K562 (cell line): ENCODE data around the gene HNRNPU. TPM values are rescaled to one million over a fixed set of nuclear protein-coding genes. Genes with fewer than 3 reads are reported as not detected.

ENCODE experiments used
- ATAC-seq: fragments of 200-7000 bp; cut with Tn5 transposase; 3 replicates; pipeline ENCODE4 v1.9.1; 2020; ENCODE audit warnings: moderate library complexity
- BruUV-seq: library from RNA; stranded (reverse); fragments of 400-500 nt; replicated peaks from 2 replicates; lab custom pipeline; 2021; lab: Mats Ljungman, UMichigan
- CTCF ChIA-PET: fragments of 300-600 bp; formaldehyde crosslinking; extraction: SDS; loops from one replicate; lab custom pipeline; 2021; ENCODE audit warnings: low intra/inter-chr PET ratio; lab: Yijun Ruan, JAX
- POLR2A ChIA-PET: fragments of 300-600, 350-650 bp; sonication (Branson Sonifier 250); formaldehyde crosslinking; extraction: SDS; loops from one replicate; lab custom pipeline; 2021; ENCODE audit warnings: antibody characterized with exemption, inconsistent platforms; lab: Yijun Ruan, JAX
- DNase-seq, 4 experiments: peaks; one replicate each; pipeline versions ENCODE4 v3.0.0 to v3.0.0-alpha.2; 2011 to 2018; ENCODE audit warnings: low spot score in 3 of 4, mixed read lengths in 3 of 4; ENCODE audit errors: extremely low read depth in 1 of 4
- FAIRE-seq: peaks from 2 replicates; lab custom pipeline; 2011; peaks lifted over from hg19 to GRCh38; lab: Jason Lieb, UNC
- H2AFZ ChIP-seq: 2 replicates; pipeline ENCODE4 v1.6.0; 2011; ENCODE audit warnings: low read depth, low read length, control low read depth, inconsistent platforms
- H3K27ac ChIP-seq: fragments of 200-600 bp; 3 replicates; pipeline ENCODE4 v1.8.0; 2011; ENCODE audit warnings: low read depth, mild to moderate bottlenecking, control low read depth, inconsistent platforms, low read length, moderate library complexity, mixed read lengths; ENCODE audit errors: extremely low read depth
- H3K27me3 ChIP-seq, 2 experiments: fragments of 300-600 bp in 1 of 2; 2 replicates in 1 of 2; 3 replicates in 1 of 2; pipeline versions ENCODE4 v1.6.0 to v1.8.0; 2011; ENCODE audit warnings: inconsistent platforms in 2 of 2, low read length in 2 of 2, mild to moderate bottlenecking in 1 of 2, mixed read lengths in 1 of 2, moderate library complexity in 1 of 2; ENCODE audit not compliant: control insufficient read depth in 2 of 2, insufficient read depth in 2 of 2
- H3K36me3 ChIP-seq: fragments of 300-600 bp; 3 replicates; pipeline ENCODE4 v1.8.0; 2011; ENCODE audit warnings: mild to moderate bottlenecking, low read length, inconsistent platforms; ENCODE audit not compliant: control insufficient read depth, insufficient read depth
- H3K4me1 ChIP-seq, 2 experiments: fragments of 200-600 bp in 1 of 2; replicated peaks in 1 of 2; 2 replicates in 1 of 2; 3 replicates in 1 of 2; pipeline versions ENCODE4 v1.5.1 to v1.8.0; 2011; ENCODE audit warnings: inconsistent platforms in 2 of 2, low read length in 2 of 2, mild to moderate bottlenecking in 1 of 2, mixed read lengths in 1 of 2, moderate library complexity in 1 of 2; ENCODE audit not compliant: control insufficient read depth in 2 of 2, insufficient read depth in 2 of 2
- H3K4me2 ChIP-seq: 2 replicates; pipeline ENCODE4 v1.6.1; 2011; ENCODE audit warnings: low read length, control low read depth, inconsistent platforms, mixed read lengths; ENCODE audit not compliant: insufficient read depth
- H3K4me3 ChIP-seq: fragments of 200-600 bp; sonication (generic), shearing (Covaris generic); 2 replicates; pipeline ENCODE4 v1.5.1; 2016; ENCODE audit warnings: control low read depth, inconsistent platforms
- H3K79me2 ChIP-seq: fragments of 200-600 bp; 3 replicates; pipeline ENCODE4 v1.8.0; 2011; ENCODE audit warnings: low read length, inconsistent platforms; ENCODE audit not compliant: control insufficient read depth, insufficient read depth
- H3K9ac ChIP-seq, 2 experiments: 2 replicates each; pipeline versions ENCODE4 v1.6.0 to v1.6.1; 2011; ENCODE audit warnings: low read depth in 2 of 2, low read length in 2 of 2, control low read depth in 1 of 2, inconsistent platforms in 1 of 2, mild to moderate bottlenecking in 1 of 2, mixed read lengths in 1 of 2; ENCODE audit not compliant: insufficient read depth in 1 of 2
- H3K9me1 ChIP-seq: one replicate; pipeline ENCODE4 v1.6.0; 2011; ENCODE audit warnings: inconsistent platforms, mild to moderate bottlenecking, low read length, moderate library complexity; ENCODE audit not compliant: control insufficient read depth, insufficient read depth
- H3K9me3 ChIP-seq: replicated peaks from 2 replicates; pipeline ENCODE4 v1.5.1; 2011; ENCODE audit warnings: low read depth, low read length, inconsistent platforms; ENCODE audit not compliant: control insufficient read depth, insufficient read depth
- H4K20me1 ChIP-seq: replicated peaks from 2 replicates; pipeline ENCODE4 v1.6.1; 2011; ENCODE audit warnings: low read length, inconsistent platforms, mixed read lengths; ENCODE audit not compliant: control insufficient read depth, insufficient read depth
- C11orf30 ChIP-seq: fragments of 450-650 bp; IDR thresholded peaks from 2 replicates; pipeline ENCODE4 v1.6.1; 2016; ENCODE audit warnings: low read depth, mild to moderate bottlenecking
- COPS2 ChIP-seq: fragments of 450-650 bp; conservative IDR thresholded peaks from 2 replicates; pipeline ENCODE4 v1.6.1; 2016; ENCODE audit warnings: mild to moderate bottlenecking, moderate library complexity
- EGR1 ChIP-seq: fragments of 450-650 bp; conservative IDR thresholded peaks from 2 replicates; pipeline ENCODE4 v1.6.1; 2017; ENCODE audit warnings: mild to moderate bottlenecking
- MAFG ChIP-seq: fragments of 450-650 bp; conservative IDR thresholded peaks from 2 replicates; pipeline ENCODE4 v1.6.1; 2016; ENCODE audit warnings: missing genetic modification characterization, missing compliant biosample characterization
- NR3C1 ChIP-seq: sonication (generic); formaldehyde crosslinking; IDR thresholded peaks from 2 replicates; pipeline ENCODE4 v1.8.1; 2022; ENCODE audit warnings: missing genetic modification reagents
- PHF21A ChIP-seq: fragments of 450-650 bp; IDR thresholded peaks from 2 replicates; pipeline ENCODE4 v1.6.1; 2017; ENCODE audit warnings: low read depth, borderline replicate concordance
- RBFOX2 ChIP-seq: fragments of 200-400 bp; formaldehyde crosslinking; IDR thresholded peaks from 2 replicates; pipeline ENCODE4 v1.6.1; 2017; ENCODE audit warnings: low read depth, mild to moderate bottlenecking, low read length, moderate library complexity
- SIN3B ChIP-seq: fragments of 450-650 bp; IDR thresholded peaks from 2 replicates; pipeline ENCODE4 v1.6.1; 2017; ENCODE audit warnings: low read depth, mild to moderate bottlenecking, moderate library complexity
- ZNF121 ChIP-seq: sonication (generic); formaldehyde crosslinking; conservative IDR thresholded peaks from 2 replicates; pipeline ENCODE4 v1.8.0; 2022; ENCODE audit warnings: missing genetic modification reagents
- ZNF253 ChIP-seq: fragments of 250-450 bp; sonication (Bioruptor Pico); conservative IDR thresholded peaks from 2 replicates; pipeline ENCODE4 v1.6.1; 2021; ENCODE audit warnings: mild to moderate bottlenecking
- ZNF316 ChIP-seq: fragments of 450-650 bp; IDR thresholded peaks from 2 replicates; pipeline ENCODE4 v1.6.1; 2016
- ZNF512 ChIP-seq: IDR thresholded peaks from 2 replicates; pipeline ENCODE4 v1.6.1; 2016; ENCODE audit warnings: missing genetic modification characterization, missing compliant biosample characterization
- WGBS: fragments of 100-300 bp; shearing (Covaris generic); methylation state at CpG from one replicate; pipeline ENCODE4 v1.1.6; 2016; ENCODE audit warnings: low coverage, mixed read lengths; ENCODE audit not compliant: insufficient coverage; ENCODE audit errors: missing lambda C conversion rate; 5-methylcytosine and 5-hydroxymethylcytosine counted together
- in situ Hi-C: fragments of 300-500 bp; cut with MboI; formaldehyde crosslinking; loops from 4 replicates; pipeline ENCODE4 v1.15.0; 2018; ENCODE audit warnings: inconsistent platforms, mixed read lengths
- intact Hi-C: fragments of 100-400 bp; cut with micrococcal nuclease; formaldehyde crosslinking; loops from 2 replicates; pipeline ENCODE4 v1.14.2; 2022
- polyA plus RNA-seq, 8 experiments: library from polyadenylated mRNA; depleted of rRNA in 4 of 8; stranded (reverse) in 5 of 8; unstranded in 3 of 8; fragments of >200 nt; fragmentation: Nextera tagmentation in 2 of 8; fragmentation: Illumina TruSeq in 1 of 8; extraction: Ambion mirVana in 2 of 8; extraction: Trizol in 1 of 8; gene quantifications; 2 replicates each; pipeline versions ENCODE4 v1.2.1 to v1.2.3, GENCODE V29; 2011 to 2014; ENCODE audit warnings: inconsistent platforms in 1 of 8, missing spikeins in 1 of 8
- total RNA-seq, 7 experiments: library from RNA; depleted of rRNA in 6 of 7; stranded (reverse); fragments of >200 nt in 6 of 7; fragmentation: Illumina TruSeq in 2 of 7; extraction: Trizol in 2 of 7; gene quantifications; 2 replicates each; pipeline versions ENCODE4 v1.2.1 to v1.2.3, GENCODE V29; 2011 to 2021; ENCODE audit warnings: low replicate concordance in 1 of 7
- TF ChIP-seq, protein P1 (sequence below): fragments of 450-650 bp; formaldehyde crosslinking; conservative IDR thresholded peaks from 2 replicates; pipeline ENCODE4 v1.4.0; 2022; ENCODE audit warnings: mild to moderate bottlenecking, missing genetic modification characterization

Gene HNRNPU
- total and polyA plus RNA-seq, 9 of the 15 experiments (the other 6 are each of a cell fraction or from before 2014, with no cell fraction given) = 159 to 777 (median 577) TPM

DNA sequence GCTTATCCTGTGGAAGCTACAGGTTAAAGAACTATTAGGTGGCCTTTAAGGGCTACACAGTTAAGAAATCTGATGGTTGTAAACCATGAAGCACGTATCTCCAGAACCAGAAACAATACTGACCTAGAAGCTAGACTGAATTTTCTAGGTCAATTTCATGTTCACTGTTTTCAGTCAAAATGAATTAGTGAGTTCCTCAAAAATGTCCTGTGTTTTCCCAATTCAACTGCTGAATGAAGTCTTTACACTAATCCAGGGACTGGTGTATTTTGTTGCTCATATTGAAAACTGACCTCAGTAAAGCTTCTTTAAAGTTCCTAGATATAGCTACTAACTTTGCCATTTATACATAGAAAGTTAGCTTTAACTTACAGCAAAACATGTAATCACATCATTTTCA, 6.0 kb downstream of the HNRNPU start:
- no TSS peak for BruUV-seq
- H3K27ac ChIP-seq = no peak overlapping the region
- FAIRE-seq (no peak), ATAC-seq (no peak), DNase-seq (no peak)
- H3K9me1 ChIP-seq = peaks cover 2% of the 10 kb centered on the region
- in situ Hi-C loops = no loop called here
- no peak for TF ChIP-seq EGR1
- TF ChIP-seq RBFOX2 = peak; percentile 31; the same call in 1 of the 2 replicates
- no peaks in the 10 kb centered on the region for H3K9me3 ChIP-seq
- CTCF ChIA-PET = no interaction called here
- no peak overlapping the region for H3K4me2 ChIP-seq
- peaks cover 93% of the 10 kb centered on the region for H3K79me2 ChIP-seq
- no peak overlapping the region for H2AFZ ChIP-seq
- H3K4me3 ChIP-seq = no peak overlapping the region
- POLR2A ChIA-PET = interaction anchor here (24.0 kb wide), 1 partner anchor 15 kb away, joined by 485 read pairs; the partner anchor contains the start of gene COX20
- no peaks in the 10 kb centered on the region for H3K27me3 ChIP-seq
- no peak overlapping the region for H3K9ac ChIP-seq
- H3K4me1 ChIP-seq = peaks cover 4 to 7% of the 10 kb centered on the region in 2 experiments; a peak in 2 of 5 replicates
- intact Hi-C loops = no loop called here
- 83% methylated on average over 1 of the region's 1 CpG for WGBS
- peaks cover 94% of the 10 kb centered on the region for H3K36me3 ChIP-seq
- peaks cover 40% of the 10 kb centered on the region for H4K20me1 ChIP-seq

DNA sequence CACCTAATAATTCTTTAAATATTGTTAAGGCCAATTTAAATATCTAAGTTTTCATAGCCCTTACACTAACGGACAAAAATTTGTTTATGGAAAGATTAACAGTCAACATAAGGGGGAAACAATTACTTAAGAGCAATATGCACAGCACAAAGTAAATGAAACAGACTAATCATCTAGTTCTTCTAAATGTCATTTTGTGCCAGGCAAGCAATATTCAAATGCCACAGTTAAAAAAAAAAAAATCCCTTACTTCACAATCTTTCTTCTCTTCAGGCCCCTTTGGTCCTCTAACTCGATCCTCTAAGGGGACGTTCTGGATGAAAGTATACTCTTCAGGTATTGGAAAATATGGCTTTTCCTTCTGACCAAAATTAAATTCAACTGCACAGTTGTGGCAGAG, 6.6 kb downstream of the HNRNPU start:
- Histone ChIP-seq H3K27ac (no peak overlapping the region), H3K4me3 (no peak overlapping the region), H3K4me1 (peaks cover 4 to 7% of the 10 kb centered on the region in 2 experiments; a peak in 2 of 5 replicates), H2AFZ (no peak overlapping the region), H4K20me1 (peaks cover 39% of the 10 kb centered on the region), H3K9me1 (peaks cover 2% of the 10 kb centered on the region), H3K9ac (no peak overlapping the region), H3K4me2 (no peak overlapping the region), H3K9me3 (no peaks in the 10 kb centered on the region), H3K36me3 (peaks cover 100% of the 10 kb centered on the region), H3K27me3 (no peaks in the 10 kb centered on the region), H3K79me2 (peaks cover 94% of the 10 kb centered on the region)
- ChIA-PET POLR2A (interaction anchor here (24.0 kb wide), 1 partner anchor 15 kb away, joined by 485 read pairs; the partner anchor contains the start of gene COX20), CTCF (no interaction called here)
- BruUV-seq = no TSS peak
- 84% methylated on average over 3 of the region's 3 CpGs for WGBS
- ATAC-seq (no peak), DNase-seq (no peak), FAIRE-seq (no peak)
- in situ Hi-C loops (no loop called here), intact Hi-C loops (no loop called here)
- peak; percentile 27; the same call in 1 of the 2 replicates for TF ChIP-seq MAFG (tag)
- no peak for TF ChIP-seq COPS2
- TF ChIP-seq NR3C1 (CRISPR knock-in tag) = no peak
- peak; percentile 82 for TF ChIP-seq ZNF316
- TF ChIP-seq SIN3B = no peak
- TF ChIP-seq, protein P1, sequence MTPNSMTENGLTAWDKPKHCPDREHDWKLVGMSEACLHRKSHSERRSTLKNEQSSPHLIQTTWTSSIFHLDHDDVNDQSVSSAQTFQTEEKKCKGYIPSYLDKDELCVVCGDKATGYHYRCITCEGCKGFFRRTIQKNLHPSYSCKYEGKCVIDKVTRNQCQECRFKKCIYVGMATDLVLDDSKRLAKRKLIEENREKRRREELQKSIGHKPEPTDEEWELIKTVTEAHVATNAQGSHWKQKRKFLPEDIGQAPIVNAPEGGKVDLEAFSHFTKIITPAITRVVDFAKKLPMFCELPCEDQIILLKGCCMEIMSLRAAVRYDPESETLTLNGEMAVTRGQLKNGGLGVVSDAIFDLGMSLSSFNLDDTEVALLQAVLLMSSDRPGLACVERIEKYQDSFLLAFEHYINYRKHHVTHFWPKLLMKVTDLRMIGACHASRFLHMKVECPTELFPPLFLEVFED = 0 out of 2 replicates have a peak, but pooled peaks have one; percentile 9
- TF ChIP-seq C11orf30 = peak; percentile 32
- no peak for TF ChIP-seq PHF21A
- no peak for TF ChIP-seq ZNF253
- TF ChIP-seq ZNF121 (CRISPR knock-in tag) = no peak
- 0 out of 2 replicates have a peak, but pooled peaks have one; percentile 12 for TF ChIP-seq ZNF512 (tag)
- 0 out of 2 replicates have a peak, but pooled peaks have one; percentile 10 for TF ChIP-seq RBFOX2
